ENCODE measurements around the gene MRPL40. TPM values are rescaled to one million over a fixed set of nuclear protein-coding genes. Genes with fewer than 3 reads are reported as not detected.

MRPL40 gene
- total and polyA plus RNA-seq, 12 donors, result 22.4 to 132 (median 54.7) TPM

- H3K36me3 ChIP-seq (replicated peaks in 1 of 2), result peaks cover 0 to 84% of the 10 kb centered on the region in 2 donors
- H3K4me1 ChIP-seq (replicated peaks in 1 of 2), result no peaks in the 10 kb centered on the region
- intact Hi-C loops (cut with DNase I), result loop anchor here in 1 of 2 donors (10.0 kb wide), 1 partner anchor 201 kb away; no protein-coding TSS in a partner anchor
- 80 to 100% (median 97%) methylated on average over 1 to 2 of the region's 2 CpGs for WGBS, 4 donors
- no peaks in the 10 kb centered on the region for H3K27me3 ChIP-seq
- peak in 1 of 7 donors; percentile 21 for DNase-seq
- H3K27ac ChIP-seq, result no peak overlapping the region
- no peaks in the 10 kb centered on the region for H3K9me3 ChIP-seq (replicated peaks in 1 of 3)
- H3K4me3 ChIP-seq, result no peak overlapping the region
- TF ChIP-seq POLR2A (IDR thresholded peaks at IDR 0.05), result no peak
- TF ChIP-seq, protein P1, sequence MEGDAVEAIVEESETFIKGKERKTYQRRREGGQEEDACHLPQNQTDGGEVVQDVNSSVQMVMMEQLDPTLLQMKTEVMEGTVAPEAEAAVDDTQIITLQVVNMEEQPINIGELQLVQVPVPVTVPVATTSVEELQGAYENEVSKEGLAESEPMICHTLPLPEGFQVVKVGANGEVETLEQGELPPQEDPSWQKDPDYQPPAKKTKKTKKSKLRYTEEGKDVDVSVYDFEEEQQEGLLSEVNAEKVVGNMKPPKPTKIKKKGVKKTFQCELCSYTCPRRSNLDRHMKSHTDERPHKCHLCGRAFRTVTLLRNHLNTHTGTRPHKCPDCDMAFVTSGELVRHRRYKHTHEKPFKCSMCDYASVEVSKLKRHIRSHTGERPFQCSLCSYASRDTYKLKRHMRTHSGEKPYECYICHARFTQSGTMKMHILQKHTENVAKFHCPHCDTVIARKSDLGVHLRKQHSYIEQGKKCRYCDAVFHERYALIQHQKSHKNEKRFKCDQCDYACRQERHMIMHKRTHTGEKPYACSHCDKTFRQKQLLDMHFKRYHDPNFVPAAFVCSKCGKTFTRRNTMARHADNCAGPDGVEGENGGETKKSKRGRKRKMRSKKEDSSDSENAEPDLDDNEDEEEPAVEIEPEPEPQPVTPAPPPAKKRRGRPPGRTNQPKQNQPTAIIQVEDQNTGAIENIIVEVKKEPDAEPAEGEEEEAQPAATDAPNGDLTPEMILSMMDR (IDR thresholded peaks at IDR 0.05), result no peak
Measured at GRCh38 chr22:19386248-19386647, 46.1 kb upstream of the MRPL40 start.

DNA sequence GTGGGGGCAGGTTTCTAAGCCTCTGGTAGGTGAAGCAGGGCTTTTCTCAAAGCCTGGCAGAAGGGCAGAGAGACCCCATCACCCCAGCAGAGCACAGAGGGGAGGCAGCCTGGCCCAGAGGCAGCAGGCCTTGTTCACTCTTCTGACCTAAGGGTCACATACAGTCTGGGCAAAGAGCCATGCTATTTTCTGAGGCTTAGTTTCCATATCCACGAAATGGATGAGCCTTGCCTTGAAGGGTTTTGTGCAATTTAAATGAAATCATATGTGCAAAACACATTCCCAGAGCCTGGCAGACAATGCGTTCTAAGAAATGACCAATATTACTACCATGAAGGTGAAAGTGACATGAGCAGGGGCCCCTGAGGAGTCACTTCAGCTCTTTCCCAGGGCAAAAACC, 45.3 kb upstream of the MRPL40 start:
- 69 to 75% (median 73%) methylated on average over 2 of the region's 2 CpGs for WGBS, 4 donors
- TF ChIP-seq, protein P1 (IDR thresholded peaks at IDR 0.05), result no peak
- no peak for TF ChIP-seq POLR2A (IDR thresholded peaks at IDR 0.05)
- no peaks in the 10 kb centered on the region for H3K4me1 ChIP-seq (replicated peaks in 1 of 2)
- no peaks in the 10 kb centered on the region for H3K27me3 ChIP-seq
- H3K27ac ChIP-seq, result no peak overlapping the region
- intact Hi-C loops (cut with DNase I), result loop anchor here in 1 of 2 donors (10.0 kb wide), 1 partner anchor 202 kb away; no protein-coding TSS in a partner anchor
- peak in 1 of 7 donors; percentile 15 for DNase-seq
- H3K9me3 ChIP-seq (replicated peaks in 1 of 3), result no peaks in the 10 kb centered on the region
- H3K36me3 ChIP-seq (replicated peaks in 1 of 2), result peaks cover 0 to 88% of the 10 kb centered on the region in 2 donors
- no peak overlapping the region for H3K4me3 ChIP-seq

GRCh38 chr22:19387575-19387974, 44.8 kb upstream of the MRPL40 start:
- intact Hi-C loops (cut with DNase I), result loop anchor here in 1 of 2 donors (10.0 kb wide), 1 partner anchor 203 kb away; no protein-coding TSS in a partner anchor
- Histone ChIP-seq H3K36me3 (replicated peaks in 1 of 2) (peaks cover 0 to 88% of the 10 kb centered on the region in 2 donors), H3K27me3 (no peaks in the 10 kb centered on the region), H3K27ac (no peak overlapping the region), H3K9me3 (replicated peaks in 1 of 3) (no peaks in the 10 kb centered on the region), H3K4me3 (no peak overlapping the region), H3K4me1 (replicated peaks in 1 of 2) (no peaks in the 10 kb centered on the region)
- TF ChIP-seq, protein P1 (IDR thresholded peaks at IDR 0.05), result no peak
- no peak for TF ChIP-seq POLR2A (IDR thresholded peaks at IDR 0.05)
- WGBS, 4 donors, result 94 to 98% (median 95%) methylated on average over 7 of the region's 7 CpGs
- peak in 1 of 7 donors; percentile 14 for DNase-seq

GRCh38 chr22:19393704-19394103, 38.6 kb upstream of the MRPL40 start:
- 80 to 93% (median 85%) methylated on average over 4 to 5 of the region's 5 CpGs for WGBS, 4 donors
- no peaks in the 10 kb centered on the region for H3K27me3 ChIP-seq
- TF ChIP-seq, protein P1 (IDR thresholded peaks at IDR 0.05), result no peak
- TF ChIP-seq POLR2A (IDR thresholded peaks at IDR 0.05), result no peak
- H3K4me3 ChIP-seq, result no peak overlapping the region
- H3K36me3 ChIP-seq (replicated peaks in 1 of 2), result peaks cover 0 to 80% of the 10 kb centered on the region in 2 donors
- H3K4me1 ChIP-seq (replicated peaks in 1 of 2), result no peaks in the 10 kb centered on the region
- intact Hi-C loops (cut with DNase I), result no loop called here
- H3K9me3 ChIP-seq (replicated peaks in 1 of 3), result no peaks in the 10 kb centered on the region
- H3K27ac ChIP-seq, result no peak overlapping the region
- peak in 1 of 7 donors; percentile 42 for DNase-seq
